Occipital lobe (tissue), 3 donors: ENCODE measurements around the gene RALGDS. TPM values are rescaled to one million over a fixed set of nuclear protein-coding genes. Genes with fewer than 3 reads are reported as not detected.

ENCODE experiments used
- DNase-seq: peaks from one replicate; lab custom pipeline; 2025; lab: John Stamatoyannopoulos, UW
- small RNA-seq: library from RNA; depleted of rRNA; stranded (forward); fragments of <200 nt; gene quantifications from one replicate; pipeline ENCODE3, GENCODE V24; 2014
- total RNA-seq: library from RNA; depleted of rRNA; stranded (reverse); fragments of >200 nt; gene quantifications from one replicate; pipeline ENCODE4 v1.2.3, GENCODE V29; 2014

The RALGDS gene
- total RNA-seq, 1 donor from 2014 or later: 95.8 TPM

GRCh38 chr9:133055788-133056420, 65.1 kb downstream of the RALGDS start:
- no peak for DNase-seq

DNA sequence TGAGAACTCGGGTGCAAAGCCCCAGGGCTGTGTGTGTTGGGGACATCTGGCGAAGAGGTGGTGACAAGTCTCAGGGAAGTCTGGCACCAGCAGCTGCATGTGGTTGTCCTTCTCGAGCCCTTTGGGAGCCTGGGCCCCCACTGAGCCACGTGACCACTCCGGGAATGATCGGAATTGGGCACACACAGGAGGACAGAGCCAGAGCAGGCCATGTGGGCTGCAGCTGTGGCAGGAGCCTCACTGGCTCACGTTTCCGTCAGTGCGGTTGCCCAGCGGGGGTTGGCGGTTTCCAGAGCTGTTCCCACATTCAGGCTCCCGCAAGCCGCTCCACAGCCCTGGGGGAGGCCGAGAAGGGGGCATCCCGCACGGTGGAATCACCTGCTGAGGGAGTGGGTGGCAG, 66.1 kb downstream of the RALGDS start:
- DNase-seq: no peak

DNA sequence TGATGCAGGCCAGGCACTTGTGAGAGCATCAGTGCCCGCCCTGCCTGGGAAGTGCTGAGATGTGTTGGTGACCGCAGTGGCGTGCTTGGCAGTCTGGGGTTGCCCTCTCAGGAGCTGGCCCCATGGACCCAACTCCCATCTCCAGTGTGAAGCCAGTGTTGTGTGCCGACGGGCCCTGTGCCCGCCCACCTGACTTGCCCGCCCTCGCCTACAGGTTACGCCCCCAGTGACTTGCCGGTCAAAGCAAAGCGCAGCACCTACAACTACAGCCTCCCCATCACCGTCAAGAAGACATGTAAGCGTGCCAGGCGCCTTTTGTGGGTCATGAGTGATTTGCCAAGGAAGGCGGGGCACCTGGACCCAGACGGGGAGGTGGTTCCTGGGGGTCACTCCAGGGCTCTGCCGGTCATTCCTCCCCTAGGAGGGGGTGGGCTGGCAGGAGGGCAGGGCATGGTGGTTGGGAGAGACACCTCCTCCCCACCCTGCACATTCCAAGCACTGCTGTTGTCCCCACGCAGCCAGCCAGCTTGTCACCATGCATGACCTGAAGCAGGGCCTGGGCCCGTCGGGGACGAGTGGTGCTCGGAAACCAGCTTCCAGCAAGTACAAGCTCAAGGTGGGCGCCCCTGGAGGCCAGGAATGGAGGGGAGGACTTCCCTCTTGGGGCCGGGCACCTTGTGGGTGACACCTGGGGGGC, 66.7 kb downstream of the RALGDS start:
- DNase-seq: no peak

GRCh38 chr9:133051966-133052539, 69.0 kb downstream of the RALGDS start:
- DNase-seq: no peak

DNA sequence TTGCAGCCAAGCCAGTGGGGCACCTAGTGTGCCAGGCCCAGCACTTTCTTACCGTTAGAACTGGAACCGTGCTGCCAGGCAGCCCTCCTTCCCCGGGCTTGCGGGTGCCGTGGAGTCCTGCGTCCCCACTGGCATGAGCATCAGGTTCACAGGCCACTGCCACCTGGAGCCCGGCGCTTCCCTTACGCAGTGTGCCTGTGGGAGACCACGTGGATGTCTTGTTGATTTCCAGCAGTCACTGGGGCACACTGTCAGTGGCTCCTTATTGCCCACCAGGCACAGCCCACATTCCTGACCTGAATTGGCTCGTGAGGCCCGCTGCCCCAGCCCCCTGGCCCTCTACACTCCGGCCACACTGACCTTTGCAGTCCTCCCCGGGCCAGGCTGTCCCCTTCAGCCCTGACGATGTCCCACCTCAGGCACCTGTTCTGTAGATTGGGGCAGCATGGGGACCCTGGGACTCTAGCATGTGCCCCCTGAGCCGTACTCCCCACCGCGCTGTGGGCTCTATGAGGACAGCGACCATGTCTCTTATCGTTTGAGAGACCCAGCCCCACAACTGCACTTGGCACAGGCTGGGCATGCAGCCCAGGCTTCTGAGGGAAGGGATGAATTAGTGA, 69.6 kb downstream of the RALGDS start:
- DNase-seq: no peak

GRCh38 chr9:133050781-133051180, 70.3 kb downstream of the RALGDS start:
- no peak for DNase-seq

- DNase-seq: peak; percentile 32
Measured at GRCh38 chr9:133050142-133050541, 70.9 kb downstream of the RALGDS start.

DNA sequence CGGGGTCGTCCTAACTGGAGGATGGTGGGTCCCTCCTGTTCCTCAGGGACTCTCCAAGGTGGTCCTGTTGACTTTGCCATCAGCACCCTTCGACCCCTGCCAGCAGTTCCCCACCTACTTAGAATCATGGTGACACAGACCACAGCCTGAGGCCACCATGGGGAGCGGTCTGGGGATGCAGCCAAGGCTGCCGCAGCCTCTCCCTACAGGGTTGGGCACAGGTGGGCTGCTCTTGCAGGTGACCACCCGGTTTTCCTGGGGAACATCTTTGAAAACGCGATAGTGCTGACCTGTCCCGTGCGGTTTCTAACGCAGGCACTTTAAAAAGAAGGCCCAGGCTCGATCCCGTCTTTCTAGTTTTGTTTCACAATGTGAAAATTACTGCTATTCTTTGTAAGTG, 72.0 kb downstream of the RALGDS start:
- DNase-seq: no peak

- no peak for DNase-seq
Measured at GRCh38 chr9:133048595-133048994, 72.4 kb downstream of the RALGDS start.

Small RNA genes within 50 kb of the gene (small RNA-seq; reads per million reads assigned to genes)
- gene MIR6877: not detected

Other genes starting within 250 kb of the RALGDS start
- 1.1 TPM for gene AK8, start 243.0 kb downstream of the RALGDS start, total RNA-seq
- 2.8 TPM for gene SPACA9, start 242.3 kb downstream of the RALGDS start, total RNA-seq
- gene TSC1, start 176.6 kb downstream of the RALGDS start, total RNA-seq: 48.5 TPM
- not detected for gene GFI1B, start 142.5 kb downstream of the RALGDS start, total RNA-seq
- gene GTF3C5, start 90.2 kb downstream of the RALGDS start, total RNA-seq: 29.2 TPM
- not detected for gene CEL, start 59.3 kb downstream of the RALGDS start, total RNA-seq
- 8.1 TPM for gene GBGT1, start 42.7 kb upstream of the RALGDS start, total RNA-seq
- not detected for gene OBP2B, start 88.0 kb upstream of the RALGDS start, total RNA-seq
- under 0.01 TPM for gene ABO, start 154.0 kb upstream of the RALGDS start, total RNA-seq
- 14.7 TPM for gene SURF6, start 214.9 kb upstream of the RALGDS start, total RNA-seq
- gene MED22, start 226.9 kb upstream of the RALGDS start, total RNA-seq: 17.9 TPM
- gene RPL7A, start 227.0 kb upstream of the RALGDS start, total RNA-seq: 1,058 TPM
- gene SURF1, start 235.2 kb upstream of the RALGDS start, total RNA-seq: 11.1 TPM
- 9.7 TPM for gene SURF2, start 235.3 kb upstream of the RALGDS start, total RNA-seq